H9 (cell line): ENCODE results near the gene GLIPR1L1. TPM values are rescaled to one million over a fixed set of nuclear protein-coding genes. Genes with fewer than 3 reads are reported as not detected.

Experiments used
- DNase-seq: peaks from one replicate; pipeline ENCODE4 v3.0.0-alpha.2; 2017
- H2AFZ ChIP-seq: one replicate; pipeline ENCODE4 v1.6.1; 2013; ENCODE audit warnings: mild to moderate bottlenecking, low read length, control low read depth, moderate library complexity
- H2AK5ac ChIP-seq: 2 replicates; pipeline ENCODE4 v1.6.1; 2013; ENCODE audit warnings: low read length, control low read depth, mixed read lengths; ENCODE audit not compliant: insufficient read length
- H2BK120ac ChIP-seq: one replicate; pipeline ENCODE4 v1.6.1; 2013; ENCODE audit warnings: low read depth, mild to moderate bottlenecking, low read length, control low read depth, inconsistent platforms; ENCODE audit not compliant: poor library complexity, severe bottlenecking
- H2BK12ac ChIP-seq: 2 replicates; pipeline ENCODE4 v1.6.1; 2013; ENCODE audit warnings: low read length, control low read depth, mixed read lengths, low read depth; ENCODE audit not compliant: insufficient read length
- H2BK15ac ChIP-seq: 2 replicates; pipeline ENCODE4 v1.6.1; 2013; ENCODE audit warnings: low read depth, low read length, control low read depth
- H2BK20ac ChIP-seq: one replicate; pipeline ENCODE4 v1.6.1; 2013; ENCODE audit warnings: low read depth, mild to moderate bottlenecking, low read length, control low read depth, inconsistent platforms; ENCODE audit not compliant: poor library complexity, severe bottlenecking
- H2BK5ac ChIP-seq: 2 replicates; pipeline ENCODE4 v1.6.1; 2013; ENCODE audit warnings: low read length, control low read depth, mixed read lengths; ENCODE audit not compliant: insufficient read length
- H3K14ac ChIP-seq: 2 replicates; pipeline ENCODE4 v1.6.1; 2013; ENCODE audit warnings: low read length, control low read depth; ENCODE audit not compliant: insufficient read depth
- H3K18ac ChIP-seq: 2 replicates; pipeline ENCODE4 v1.6.1; 2013; ENCODE audit warnings: low read depth, mild to moderate bottlenecking, mixed read lengths, low read length, control low read depth; ENCODE audit not compliant: insufficient read length
- H3K23ac ChIP-seq: 2 replicates; pipeline ENCODE4 v1.6.1; 2013; ENCODE audit warnings: low read length, control low read depth, mixed read lengths, low read depth; ENCODE audit not compliant: insufficient read length
- H3K23me2 ChIP-seq: 2 replicates; pipeline ENCODE4 v1.6.1; 2013; ENCODE audit warnings: low read depth, mild to moderate bottlenecking, mixed read lengths, low read length, control low read depth; ENCODE audit not compliant: insufficient read length, poor library complexity, severe bottlenecking
- H3K27ac ChIP-seq: 2 replicates; pipeline ENCODE4 v1.5.1; 2013; ENCODE audit warnings: low read length, control low read depth, mixed read lengths, low read depth; ENCODE audit not compliant: insufficient read length
- H3K27me3 ChIP-seq: 2 replicates; pipeline ENCODE4 v1.6.1; 2013; ENCODE audit warnings: low read length, control low read depth, inconsistent platforms; ENCODE audit not compliant: insufficient read depth
- H3K4ac ChIP-seq: 2 replicates; pipeline ENCODE4 v1.6.1; 2013; ENCODE audit warnings: low read depth, mild to moderate bottlenecking, control low read depth, inconsistent platforms, low read length, moderate library complexity
- H3K4me1 ChIP-seq: 2 replicates; pipeline ENCODE4 v1.6.1; 2013; ENCODE audit warnings: low read length, control low read depth, inconsistent platforms; ENCODE audit not compliant: insufficient read depth
- H3K4me2 ChIP-seq: 2 replicates; pipeline ENCODE4 v1.6.1; 2013; ENCODE audit warnings: low read length, control low read depth, mixed read lengths; ENCODE audit not compliant: insufficient read length, insufficient read depth
- H3K56ac ChIP-seq: 2 replicates; pipeline ENCODE4 v1.6.1; 2013; ENCODE audit warnings: low read depth, mild to moderate bottlenecking, mixed read lengths, low read length, control low read depth; ENCODE audit not compliant: insufficient read length
- H3K79me1 ChIP-seq: 2 replicates; pipeline ENCODE4 v1.6.1; 2013; ENCODE audit warnings: low read depth, mild to moderate bottlenecking, moderate library complexity, low read length, control low read depth, inconsistent platforms; ENCODE audit not compliant: insufficient read depth, poor library complexity, severe bottlenecking
- H3K79me2 ChIP-seq: 2 replicates; pipeline ENCODE4 v1.6.1; 2013; ENCODE audit warnings: low read length, control low read depth, inconsistent platforms; ENCODE audit not compliant: insufficient read depth
- H3K9ac ChIP-seq: 2 replicates; pipeline ENCODE4 v1.6.1; 2013; ENCODE audit warnings: low read length, control low read depth, mixed read lengths; ENCODE audit not compliant: insufficient read length; ENCODE audit errors: extremely low read depth
- H3K9me3 ChIP-seq: one replicate; pipeline ENCODE4 v1.6.1; 2013; ENCODE audit warnings: low read depth, low read length, inconsistent platforms; ENCODE audit not compliant: control insufficient read depth
- H3T11ph ChIP-seq: one replicate; pipeline ENCODE4 v1.6.1; 2013; ENCODE audit warnings: mild to moderate bottlenecking, low read length, control low read depth, inconsistent platforms
- H4K20me1 ChIP-seq: one replicate; pipeline ENCODE4 v1.6.1; 2013; ENCODE audit not compliant: control insufficient read depth, insufficient read length, insufficient read depth
- H4K5ac ChIP-seq: 2 replicates; pipeline ENCODE4 v1.6.1; 2013; ENCODE audit warnings: low read depth, mild to moderate bottlenecking, mixed read lengths, low read length, control low read depth; ENCODE audit not compliant: insufficient read length
- H4K8ac ChIP-seq: replicated peaks from 2 replicates; pipeline ENCODE4 v1.6.1; 2013; ENCODE audit warnings: low read length, control low read depth, mixed read lengths, low read depth; ENCODE audit not compliant: insufficient read length
- H4K91ac ChIP-seq: 2 replicates; pipeline ENCODE4 v1.6.1; 2013; ENCODE audit warnings: low read depth, mild to moderate bottlenecking, moderate library complexity, mixed read lengths, low read length, control low read depth; ENCODE audit not compliant: insufficient read length
- H3K27ac Mint-ChIP-seq, 3 experiments: 2 replicates in 2 of 3; 3 replicates in 1 of 3; pipeline ENCODE4 v1.8.0; 2020 to 2021; ENCODE audit warnings: mixed read lengths in 3 of 3, mild to moderate bottlenecking in 1 of 3, moderate library complexity in 1 of 3
- H3K27me3 Mint-ChIP-seq: 2 replicates; pipeline ENCODE4 v1.8.0; 2021; ENCODE audit warnings: low read depth, mild to moderate bottlenecking, moderate library complexity, mixed read lengths
- H3K36me3 Mint-ChIP-seq, 3 experiments: 2 replicates in 2 of 3; 3 replicates in 1 of 3; pipeline ENCODE4 v1.8.0; 2020 to 2021; ENCODE audit warnings: low read depth in 3 of 3, mixed read lengths in 3 of 3; ENCODE audit not compliant: insufficient read depth in 1 of 3
- H3K4me1 Mint-ChIP-seq, 2 experiments: 2 replicates each; pipeline ENCODE4 v1.8.0; 2020; ENCODE audit warnings: mixed read lengths in 2 of 2
- H3K4me3 Mint-ChIP-seq, 2 experiments: 2 replicates in 1 of 2; 3 replicates in 1 of 2; pipeline ENCODE4 v1.8.0; 2020 to 2021; ENCODE audit warnings: mild to moderate bottlenecking in 2 of 2, mixed read lengths in 2 of 2, moderate library complexity in 1 of 2
- H3K9me3 Mint-ChIP-seq, 2 experiments: 2 replicates in 1 of 2; 3 replicates in 1 of 2; pipeline ENCODE4 v1.8.0; 2020; ENCODE audit warnings: mild to moderate bottlenecking in 2 of 2, mixed read lengths in 2 of 2, moderate library complexity in 1 of 2
- CTCF ChIP-seq: fragments of 200-600 bp; sonication (generic); conservative IDR thresholded peaks from 3 replicates; pipeline ENCODE4 v1.8.0; 2021; ENCODE audit warnings: antibody characterized with exemption, mild to moderate bottlenecking
- WGBS: extraction: QIAGEN DNeasy Blood & Tissue Kit; methylation state at CpG from one replicate; pipeline ENCODE4 v1.1.7; 2013; ENCODE audit warnings: missing lambda C conversion rate, low lambda C conversion rate, mixed read lengths; ENCODE audit not compliant: insufficient read length; ENCODE audit errors: extremely low coverage; 5-methylcytosine and 5-hydroxymethylcytosine counted together
- total RNA-seq: library from RNA; stranded (reverse); gene quantifications from 2 replicates; pipeline ENCODE4 v1.2.1, GENCODE V29; 2021

The GLIPR1L1 gene
- total RNA-seq, 1 experiment from 2014 or later: 1.9 TPM

- H3K9me3 Mint-ChIP-seq: peaks cover 18 to 23% of the 10 kb centered on the region in 2 experiments
- Histone ChIP-seq H3K9ac (no peak overlapping the region), H4K91ac (no peak overlapping the region), H3K56ac (no peak overlapping the region), H3K18ac (no peak overlapping the region), H3K4me2 (no peak overlapping the region), H2BK12ac (no peak overlapping the region), H2AFZ (no peak overlapping the region), H3T11ph (no peak overlapping the region), H2BK120ac (no peak overlapping the region), H3K79me2 (no peaks in the 10 kb centered on the region), H3K79me1 (no peaks in the 10 kb centered on the region), H2AK5ac (no peak overlapping the region), H3K4me1 (no peaks in the 10 kb centered on the region), H4K20me1 (no peaks in the 10 kb centered on the region), H3K27me3 (no peaks in the 10 kb centered on the region), H3K23me2 (no peaks in the 10 kb centered on the region), H2BK5ac (no peak overlapping the region), H4K8ac (no peak overlapping the region), H4K5ac (no peak overlapping the region), H3K9me3 (no peaks in the 10 kb centered on the region), H3K27ac (no peak overlapping the region), H3K14ac (no peak overlapping the region), H3K4ac (no peak overlapping the region), H2BK15ac (no peak overlapping the region), H2BK20ac (no peak overlapping the region), H3K23ac (no peak overlapping the region)
- WGBS: no CpG with 5 or more reads among the region's 2 CpGs
- peaks cover 6 to 24% (median 16%) of the 10 kb centered on the region in 3 experiments for H3K36me3 Mint-ChIP-seq
- no peak for TF ChIP-seq CTCF
- no peaks in the 10 kb centered on the region for H3K27me3 Mint-ChIP-seq
- H3K4me3 Mint-ChIP-seq: no peak overlapping the region
- no peaks in the 10 kb centered on the region for H3K4me1 Mint-ChIP-seq
- no peak overlapping the region for H3K27ac Mint-ChIP-seq
- no peak for DNase-seq
These were observed 15.9 kb downstream of the GLIPR1L1 start for GRCh38 chr12:75350413-75350812.
